GM18870 (cell line): Measurements from ENCODE around the gene ELMO1.

Experiments
- ATAC-seq: cut with Tn5 transposase; IDR thresholded peaks from one replicate; pipeline ENCODE4 v1.9.1; 2021; ENCODE audit warnings: moderate library complexity; ENCODE audit not compliant: unreplicated experiment

The ELMO1 gene

DNA sequence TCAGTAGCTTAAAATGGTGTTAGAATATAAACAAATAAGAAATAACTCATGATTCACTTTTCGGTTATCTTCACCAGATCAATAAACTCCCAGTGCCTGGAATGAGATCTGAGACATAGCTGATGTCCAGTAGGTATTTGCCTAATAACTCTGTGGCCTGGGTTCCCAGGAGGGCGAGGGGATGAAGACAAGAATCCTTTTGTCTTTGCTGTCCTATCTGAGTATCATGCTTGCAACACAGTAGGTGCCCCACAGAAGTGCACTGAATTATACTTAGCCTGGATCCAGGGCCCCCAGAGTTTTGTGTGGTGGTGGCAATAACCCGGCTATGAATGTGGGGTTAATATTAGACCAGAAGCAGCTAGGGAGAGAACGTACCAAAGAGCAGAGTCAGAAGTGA, 374.3 kb downstream of the ELMO1 start:
- no peak for ATAC-seq

DNA sequence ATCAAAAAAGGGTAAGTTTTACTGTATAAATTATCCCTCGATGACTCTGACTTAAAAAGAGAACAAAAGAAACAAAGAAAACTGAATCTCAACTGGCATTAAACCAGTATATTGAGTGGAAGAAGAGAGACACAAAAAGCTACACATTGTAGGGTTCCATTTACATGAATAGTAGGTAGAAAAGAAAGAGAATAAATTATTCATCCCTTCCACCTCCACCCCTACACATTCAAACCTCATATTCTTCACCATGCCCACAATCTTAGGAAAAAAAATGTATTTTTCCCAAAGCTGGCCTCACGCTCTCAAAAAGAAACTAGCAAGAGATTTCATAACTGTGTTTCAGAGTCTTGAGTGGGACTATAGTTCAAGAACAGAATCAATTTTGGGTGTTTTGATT, 377.5 kb downstream of the ELMO1 start:
- no peak for ATAC-seq

DNA sequence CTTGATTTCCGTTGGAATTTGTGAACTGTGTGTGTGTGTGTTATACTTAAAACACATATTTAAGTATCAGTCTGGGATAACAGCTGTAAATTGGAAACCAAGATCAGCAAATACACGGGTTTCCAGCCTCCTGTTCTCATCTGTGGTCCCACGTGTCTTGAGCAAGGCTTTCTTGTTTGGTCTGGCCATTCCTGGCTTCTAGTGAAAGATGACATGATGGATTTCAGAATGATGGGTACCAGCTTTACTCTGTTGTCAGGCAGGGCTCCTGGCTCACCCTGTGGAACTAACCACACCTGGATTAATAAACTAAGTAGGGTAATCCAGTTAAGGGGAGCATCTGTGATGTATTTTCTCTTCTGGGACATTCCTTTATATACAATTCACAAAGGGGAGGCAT, 378.2 kb downstream of the ELMO1 start:
- ATAC-seq: no peak

DNA sequence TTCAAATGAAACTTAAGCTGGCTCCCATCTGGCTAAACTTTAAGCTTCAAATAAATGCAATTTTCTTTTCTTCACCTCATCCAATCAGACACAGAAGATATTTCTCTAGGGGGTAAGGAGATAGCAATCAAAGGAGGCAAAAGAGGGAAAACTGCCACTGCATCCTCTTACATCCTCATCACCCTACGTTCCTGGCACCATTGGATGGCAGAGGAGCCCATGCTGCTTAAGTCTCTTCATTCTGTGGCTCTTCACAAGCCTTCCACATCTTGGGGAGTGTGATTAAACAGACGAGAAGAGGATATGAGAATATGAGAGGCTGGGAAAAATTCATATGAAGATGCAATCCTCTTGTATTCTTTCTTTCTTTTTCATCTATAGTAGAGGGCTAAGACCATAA, 378.6 kb downstream of the ELMO1 start:
- ATAC-seq: no peak

DNA sequence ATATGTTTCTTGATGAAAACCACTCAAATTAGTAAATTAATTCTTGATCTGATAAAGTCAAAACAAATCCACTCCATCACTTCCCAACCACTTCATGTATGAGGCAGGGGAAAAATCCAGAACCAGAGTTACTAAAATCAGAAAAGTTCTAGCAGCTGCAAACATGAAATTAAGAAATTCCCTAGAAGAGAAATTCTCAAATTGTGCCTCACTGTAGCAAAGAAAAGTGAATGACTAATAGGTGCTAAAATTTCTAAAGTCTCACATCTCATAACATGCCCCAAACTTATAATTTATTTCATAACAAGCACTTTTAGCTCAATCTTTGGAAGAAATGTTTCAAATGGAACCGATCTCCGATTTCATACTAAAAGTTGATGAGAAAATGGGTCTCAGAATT, 379.3 kb downstream of the ELMO1 start:
- no peak for ATAC-seq

DNA sequence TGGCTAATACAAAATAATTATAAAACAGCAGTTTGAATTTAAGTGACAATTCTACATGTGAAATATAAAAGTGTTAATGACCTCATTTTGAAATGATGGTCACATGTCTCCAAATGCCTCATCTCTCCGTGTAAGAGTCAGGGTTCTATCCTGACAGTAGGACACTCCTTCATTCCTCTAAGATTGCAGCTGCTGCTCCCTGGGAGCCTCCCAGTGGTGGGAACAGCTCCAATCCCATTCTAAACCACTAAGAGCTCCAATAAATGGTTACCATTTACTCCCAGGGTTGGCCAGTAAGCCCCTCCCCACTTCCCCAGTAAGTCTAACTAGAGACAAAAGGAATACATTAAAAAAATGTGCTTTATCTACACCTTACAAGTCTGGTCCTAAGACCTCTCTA, 379.8 kb downstream of the ELMO1 start:
- no peak for ATAC-seq

DNA sequence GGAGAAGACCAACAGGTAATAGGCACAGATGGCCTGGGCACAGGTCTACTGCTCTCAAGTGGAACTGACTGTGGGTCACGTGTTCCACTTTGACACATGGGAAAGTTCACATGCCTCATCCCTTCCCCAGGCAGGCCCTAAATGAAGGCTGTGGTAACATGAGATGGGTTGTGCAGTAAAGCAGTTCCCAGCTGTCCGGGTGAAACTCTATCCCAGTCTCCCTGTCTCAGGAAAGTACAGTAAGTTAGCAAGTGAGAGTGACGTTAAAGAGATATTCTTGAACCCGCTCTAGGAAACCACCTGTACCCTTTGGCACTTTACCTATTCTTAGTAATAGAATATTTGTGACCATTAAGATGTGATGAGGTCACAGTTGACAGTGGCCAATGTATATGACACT, 380.6 kb downstream of the ELMO1 start:
- no peak for ATAC-seq

DNA sequence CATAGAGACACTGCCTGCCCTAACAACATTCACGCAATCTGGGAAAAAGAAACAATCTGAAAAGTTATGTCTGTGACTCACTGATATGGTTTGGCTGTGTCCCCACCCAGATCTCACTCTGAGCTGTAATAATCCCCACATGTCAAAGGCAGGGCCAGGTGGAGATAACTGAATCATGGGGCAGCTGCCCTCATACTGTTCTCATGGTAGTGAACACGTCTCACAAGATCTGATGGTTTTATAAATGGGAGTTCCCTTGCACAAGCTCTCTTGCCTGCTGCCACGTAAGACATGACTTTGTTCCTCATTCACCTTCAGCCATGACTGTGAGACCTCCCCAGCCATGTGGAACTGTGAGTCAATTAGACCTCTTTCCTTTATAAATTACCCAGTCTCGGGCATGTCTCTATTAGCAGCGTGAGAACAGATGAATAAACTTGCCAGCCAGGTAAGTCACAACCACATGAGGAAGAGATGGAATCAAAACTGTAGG, 382.8 kb downstream of the ELMO1 start:
- peak; percentile 48 for ATAC-seq

DNA sequence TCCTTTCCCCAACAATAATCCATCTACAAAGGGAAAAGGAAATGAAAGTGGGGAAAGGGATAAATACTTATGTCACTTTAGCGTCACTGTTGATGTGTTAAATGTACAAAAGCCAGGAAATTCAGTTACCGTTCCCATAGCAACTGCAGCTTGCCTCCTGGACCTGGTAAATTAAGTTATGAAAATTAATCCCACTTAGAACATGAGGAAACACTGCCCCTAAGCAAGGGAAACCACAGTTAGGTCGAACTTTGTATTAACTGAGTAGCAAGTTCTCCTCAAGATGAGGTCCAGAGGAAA, 386.2 kb downstream of the ELMO1 start:
- no peak for ATAC-seq

DNA sequence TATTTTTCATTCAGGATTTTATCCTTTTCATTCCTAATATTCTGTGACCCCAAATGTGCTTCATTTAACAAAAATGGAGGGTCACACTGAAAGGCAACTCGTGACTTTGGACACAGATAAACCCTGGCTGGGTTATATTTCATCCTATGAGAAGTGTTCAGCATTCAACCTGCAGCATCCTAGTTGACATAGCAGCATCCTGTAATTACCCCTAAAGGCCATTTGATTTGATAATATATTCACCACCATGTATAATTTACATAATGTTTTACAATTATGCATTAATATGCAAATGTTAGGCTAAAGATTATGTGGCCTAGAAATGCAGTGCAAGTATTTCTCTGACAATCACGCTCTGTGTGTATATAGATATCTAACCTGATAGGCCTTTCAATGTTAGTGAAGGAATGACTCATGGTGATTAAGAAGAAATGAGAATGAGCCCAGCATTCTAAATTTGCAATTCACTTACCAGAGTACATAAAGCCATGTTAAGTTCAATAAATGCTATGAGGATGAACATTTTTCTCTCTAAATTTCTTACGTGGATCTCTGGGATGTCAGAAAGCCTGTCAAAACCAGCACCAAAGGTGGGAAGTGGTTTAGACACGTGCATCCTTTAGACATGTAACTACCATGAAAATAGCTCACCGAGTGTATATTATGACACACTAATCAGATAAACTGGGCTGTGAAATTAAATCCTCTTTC, 386.7 kb downstream of the ELMO1 start:
- no peak for ATAC-seq

DNA sequence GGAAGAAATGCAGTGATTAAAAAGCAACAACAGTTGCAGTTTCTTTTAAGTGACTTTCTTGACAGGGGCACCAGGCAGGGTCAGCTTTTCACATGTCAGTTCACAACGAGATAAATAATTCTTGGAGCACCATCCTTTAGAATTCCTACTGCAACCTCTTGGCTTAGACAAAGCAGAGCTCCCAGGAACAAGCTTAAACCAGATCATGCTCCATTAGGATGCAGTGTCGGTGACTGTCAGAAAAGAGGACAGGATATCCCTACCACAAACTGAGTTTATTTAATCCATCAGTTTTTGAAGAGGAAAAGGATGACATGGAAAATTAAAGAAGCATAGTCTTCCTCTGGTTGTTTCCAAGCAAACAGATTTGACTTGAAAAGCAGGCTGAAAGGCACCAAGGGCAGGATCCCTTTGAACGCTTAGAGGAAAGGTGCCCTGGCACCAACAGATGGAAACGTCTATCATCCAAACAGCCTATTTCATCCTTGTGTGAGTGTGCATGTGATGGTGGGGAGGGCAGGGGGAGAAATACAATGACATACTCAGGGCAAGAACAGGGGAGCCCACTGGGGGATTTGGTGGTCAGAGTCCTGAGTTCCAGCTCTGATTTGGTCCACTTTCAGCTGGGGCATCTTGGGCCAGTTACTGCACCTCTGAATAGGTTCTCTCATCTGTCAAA, 392.3 kb downstream of the ELMO1 start:
- ATAC-seq: no peak

DNA sequence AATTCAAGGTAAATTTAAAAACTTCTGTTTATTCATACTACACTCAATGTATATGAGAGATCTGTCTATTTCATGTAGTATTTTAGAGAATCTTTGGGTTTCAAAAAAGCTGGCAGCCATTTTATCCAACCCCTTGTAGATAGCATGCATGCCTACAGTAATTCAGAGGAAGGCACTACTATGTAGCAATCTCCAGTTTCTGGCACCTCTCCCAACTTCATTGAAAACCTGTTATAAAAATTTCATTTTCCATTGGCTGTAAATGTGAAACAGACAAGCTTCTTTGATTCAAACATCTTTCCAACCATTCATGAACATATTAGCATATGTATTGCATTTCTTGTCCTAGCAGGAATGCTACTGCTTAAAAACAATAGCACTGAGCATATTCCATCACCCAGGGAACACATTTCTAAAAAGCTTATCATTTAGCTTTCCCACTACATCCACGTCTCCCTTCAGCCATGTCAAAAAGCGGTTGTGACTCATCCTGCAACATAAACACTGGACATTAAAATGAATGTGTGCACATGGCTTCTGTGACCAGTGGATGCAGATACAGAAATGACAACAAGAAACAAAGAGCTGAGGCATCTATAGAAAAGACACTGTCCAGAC, 393.9 kb downstream of the ELMO1 start:
- no peak for ATAC-seq

DNA sequence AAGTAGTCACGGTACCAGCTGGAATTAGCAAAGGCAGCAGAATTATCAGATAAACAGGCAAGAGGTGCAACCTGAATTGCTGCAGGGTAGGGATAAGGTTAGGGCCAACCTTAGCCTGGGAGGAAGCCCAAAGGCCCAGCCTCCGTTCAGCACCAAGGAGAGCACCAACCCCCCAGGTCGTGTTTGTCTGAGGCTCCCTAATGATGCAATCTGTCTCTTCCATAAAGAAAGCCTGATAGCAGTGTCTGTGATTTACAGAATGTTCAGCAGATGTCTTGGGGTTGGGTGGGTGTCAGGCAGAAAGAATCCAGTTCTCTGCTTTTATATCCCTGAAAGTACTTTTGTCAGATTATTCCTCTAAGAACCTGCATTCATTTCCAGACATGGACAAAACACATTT, 396.0 kb downstream of the ELMO1 start:
- ATAC-seq: no peak

DNA sequence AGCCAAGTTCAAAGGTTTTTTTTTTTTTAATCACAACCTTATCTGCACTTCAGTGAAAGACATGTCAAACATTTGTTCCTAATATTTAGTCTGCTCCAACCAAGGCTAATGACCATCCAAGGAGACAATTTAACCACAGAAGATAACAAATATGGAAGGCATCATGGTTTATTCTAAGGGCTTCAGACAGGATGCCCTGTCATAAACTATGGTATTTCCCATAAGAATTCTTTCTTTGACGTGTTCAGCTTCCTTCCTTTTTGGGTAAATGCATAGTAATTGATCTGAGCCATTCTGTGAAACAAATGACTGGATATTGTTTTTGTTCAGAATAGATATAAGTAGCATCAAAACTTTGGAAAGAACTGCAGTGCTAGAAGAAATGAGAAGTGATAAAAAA, 397.9 kb downstream of the ELMO1 start:
- no peak for ATAC-seq

DNA sequence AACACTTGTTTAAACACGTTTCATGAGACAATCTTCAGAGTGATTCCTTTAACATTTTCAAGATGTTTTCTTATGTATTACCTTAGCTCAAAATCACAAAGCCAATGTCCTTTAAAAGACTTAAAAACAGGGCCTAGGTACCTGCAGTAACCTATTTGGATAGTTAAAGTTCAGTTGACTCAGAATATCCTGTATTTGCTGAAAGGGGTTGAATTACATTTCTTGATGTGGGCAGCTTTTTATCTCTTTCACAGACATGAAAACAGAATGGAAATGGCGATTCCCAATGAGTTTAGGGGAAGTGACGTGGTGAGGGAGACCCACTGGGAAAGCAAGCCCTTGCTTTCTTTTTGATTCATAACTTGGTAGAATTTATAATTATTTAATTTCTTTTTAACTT, 400.0 kb downstream of the ELMO1 start:
- ATAC-seq: no peak

DNA sequence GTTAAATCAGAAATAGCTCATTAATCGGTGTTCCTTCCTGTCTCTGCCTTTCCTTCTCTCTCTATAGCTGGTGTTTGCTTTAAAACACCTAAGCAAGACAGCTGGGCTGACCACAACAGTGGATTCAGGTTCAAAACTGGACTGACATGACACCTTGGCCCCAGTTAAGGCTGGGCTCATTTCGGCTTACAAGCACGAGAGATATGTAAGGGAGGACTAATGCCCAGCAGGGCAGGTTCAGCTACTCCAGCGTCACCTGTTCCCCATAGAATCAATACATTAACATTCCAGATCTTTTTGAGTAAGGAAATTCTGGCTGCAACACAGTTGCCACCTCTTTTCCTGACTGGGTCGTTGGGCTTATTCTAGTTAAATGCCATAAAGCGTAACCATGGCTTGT, 401.4 kb downstream of the ELMO1 start:
- no peak for ATAC-seq

DNA sequence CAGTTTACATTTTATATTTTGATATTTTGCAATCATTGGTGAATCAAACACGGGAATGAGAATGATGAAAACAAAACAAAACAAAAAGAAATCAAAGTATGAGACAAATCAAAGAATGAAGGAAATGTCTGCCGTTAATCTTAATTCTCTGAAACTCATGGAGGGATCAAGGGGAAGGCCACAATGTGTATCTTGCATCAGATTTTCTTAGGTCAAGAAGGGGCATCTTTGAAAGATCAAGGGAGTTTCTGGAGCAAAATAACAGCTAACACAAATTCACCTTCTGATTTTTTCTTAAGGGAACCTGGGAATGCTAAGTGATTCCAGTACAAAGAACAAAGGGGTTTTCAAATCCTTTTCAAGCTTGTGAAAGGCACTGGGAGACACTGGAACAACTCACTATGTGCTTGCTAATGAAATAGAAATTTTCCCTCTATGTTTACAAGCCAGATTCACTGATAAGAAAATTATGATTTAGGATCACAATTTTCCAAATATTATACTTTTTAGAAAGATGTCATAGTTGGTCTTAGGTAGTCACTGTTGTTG, 402.1 kb downstream of the ELMO1 start:
- no peak for ATAC-seq

DNA sequence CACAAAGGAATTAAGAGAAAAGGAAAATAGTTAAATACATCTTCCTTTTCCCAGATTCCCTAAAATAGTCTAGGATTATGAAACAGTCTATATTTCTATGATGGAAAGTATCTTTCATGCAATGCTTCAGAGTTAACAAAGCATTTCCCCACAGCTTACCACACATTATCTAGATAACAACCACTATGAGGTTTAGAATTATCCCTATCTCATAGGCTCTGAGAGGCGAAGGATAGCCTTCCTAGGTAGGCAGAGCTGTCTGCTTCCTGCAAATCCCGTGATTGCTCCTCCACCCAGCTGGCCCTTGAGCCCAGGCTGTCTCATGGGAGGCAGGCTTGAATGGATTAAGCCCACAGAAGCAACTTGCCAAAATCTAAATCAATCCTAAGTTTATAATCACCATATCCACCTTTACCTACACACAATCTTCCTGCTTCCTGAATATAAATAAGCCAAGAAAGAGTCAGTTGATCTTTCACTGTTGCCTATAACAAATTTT, 402.9 kb downstream of the ELMO1 start:
- ATAC-seq: no peak

DNA sequence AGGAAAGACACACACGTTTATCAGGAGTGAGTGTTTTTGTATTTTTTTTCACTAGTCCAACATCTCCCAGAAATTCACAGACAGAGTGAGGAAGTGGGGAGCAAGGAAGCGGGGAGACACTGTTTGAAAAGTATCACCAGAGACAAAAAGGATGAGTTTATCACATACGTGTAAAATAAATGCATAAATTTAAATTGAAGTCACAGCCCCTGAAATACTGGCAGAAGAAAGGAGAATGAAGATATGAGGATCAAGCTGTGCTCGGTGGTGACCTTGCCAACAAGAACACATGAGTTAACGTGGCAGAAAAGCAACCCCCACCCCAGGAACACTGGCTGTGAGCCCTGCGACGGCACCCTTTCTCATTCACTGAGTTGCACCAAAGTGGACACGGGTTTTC, 407.2 kb downstream of the ELMO1 start:
- ATAC-seq: no peak

DNA sequence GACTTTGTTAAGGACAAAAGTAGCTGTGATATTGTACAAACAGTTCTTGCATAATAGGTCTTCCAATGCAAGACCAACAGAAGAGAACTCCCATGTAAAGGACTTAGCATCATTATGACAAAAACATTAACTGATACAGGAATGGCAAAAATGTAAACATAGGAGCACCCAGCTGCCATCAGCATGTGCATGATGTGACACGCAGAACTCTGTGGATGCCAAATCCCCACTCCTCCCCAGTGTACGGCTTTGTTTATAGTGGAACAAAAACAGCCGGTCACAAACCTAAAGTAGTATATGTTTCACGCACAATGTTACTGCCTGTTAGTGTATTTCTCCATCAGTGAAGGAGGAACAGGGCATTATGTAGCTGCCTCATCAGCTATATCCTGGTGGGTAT, 408.3 kb downstream of the ELMO1 start:
- no peak for ATAC-seq

DNA sequence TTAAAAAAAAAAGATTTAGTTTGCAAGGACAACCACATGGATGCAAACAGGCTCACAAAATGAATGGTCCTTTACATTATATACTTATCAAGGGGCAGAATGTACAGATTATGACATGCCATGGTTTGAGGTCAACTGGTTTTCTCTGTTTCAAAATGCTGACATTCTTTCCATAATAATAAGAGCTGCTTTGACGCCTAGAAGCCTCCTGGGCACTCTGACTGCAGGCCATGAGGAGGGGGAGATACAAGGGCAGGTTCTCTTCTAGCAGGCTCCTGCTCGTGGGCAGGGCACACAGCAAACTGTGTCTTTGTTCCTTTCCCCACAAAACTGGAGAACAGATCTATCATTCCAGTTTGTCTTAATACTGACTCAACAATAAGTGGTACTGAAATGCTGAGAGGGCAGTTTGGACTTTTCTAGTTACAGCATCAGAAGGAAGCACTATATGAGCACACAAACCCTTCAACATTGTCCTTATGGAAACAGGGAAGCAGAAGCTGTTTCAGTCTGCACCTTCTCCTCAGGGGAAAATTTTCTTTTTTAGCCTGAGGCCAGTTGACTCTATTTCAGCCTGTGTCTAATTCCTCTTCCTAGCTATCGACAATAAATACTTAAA, 409.4 kb downstream of the ELMO1 start:
- no peak for ATAC-seq

DNA sequence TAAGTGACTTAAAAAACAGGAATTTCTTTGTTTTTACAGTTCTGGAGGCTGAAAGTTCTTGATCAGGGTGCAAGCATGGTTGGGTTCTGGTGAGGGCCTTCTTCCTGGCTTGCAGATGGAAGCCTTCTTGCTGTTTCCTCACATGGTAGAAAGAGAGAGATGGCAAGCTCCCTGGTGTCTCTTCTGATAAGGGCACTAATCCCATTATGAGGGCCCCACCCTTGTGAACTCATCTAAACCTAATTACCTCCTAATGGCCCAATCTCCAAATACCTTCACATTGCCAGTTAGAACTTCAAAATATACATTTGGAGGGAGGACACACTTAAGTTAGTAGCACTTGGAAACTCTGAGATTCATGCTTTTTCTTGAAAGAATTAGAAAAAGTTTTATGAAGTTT, 410.0 kb downstream of the ELMO1 start:
- ATAC-seq: no peak
